ENCODE measurements around the gene COL23A1. TPM values are rescaled to one million over a fixed set of nuclear protein-coding genes. Genes with fewer than 3 reads are reported as not detected.

The COL23A1 gene
- total and polyA plus RNA-seq, 8 donors: 0.06 to 0.68 (median 0.33) TPM; not detected in 2

GRCh38 chr5:178196986-178197385, 393.2 kb downstream of the COL23A1 start:
- peak in 3 of 4 donors; percentile 31 to 66 (median 47) for ATAC-seq
- FAIRE-seq: no peak
- 65 to 67% methylated on average over 8 of the region's 8 CpGs for WGBS, 2 donors

GRCh38 chr5:178196281-178196812, 393.8 kb downstream of the COL23A1 start:
- TF ChIP-seq, protein P1, sequence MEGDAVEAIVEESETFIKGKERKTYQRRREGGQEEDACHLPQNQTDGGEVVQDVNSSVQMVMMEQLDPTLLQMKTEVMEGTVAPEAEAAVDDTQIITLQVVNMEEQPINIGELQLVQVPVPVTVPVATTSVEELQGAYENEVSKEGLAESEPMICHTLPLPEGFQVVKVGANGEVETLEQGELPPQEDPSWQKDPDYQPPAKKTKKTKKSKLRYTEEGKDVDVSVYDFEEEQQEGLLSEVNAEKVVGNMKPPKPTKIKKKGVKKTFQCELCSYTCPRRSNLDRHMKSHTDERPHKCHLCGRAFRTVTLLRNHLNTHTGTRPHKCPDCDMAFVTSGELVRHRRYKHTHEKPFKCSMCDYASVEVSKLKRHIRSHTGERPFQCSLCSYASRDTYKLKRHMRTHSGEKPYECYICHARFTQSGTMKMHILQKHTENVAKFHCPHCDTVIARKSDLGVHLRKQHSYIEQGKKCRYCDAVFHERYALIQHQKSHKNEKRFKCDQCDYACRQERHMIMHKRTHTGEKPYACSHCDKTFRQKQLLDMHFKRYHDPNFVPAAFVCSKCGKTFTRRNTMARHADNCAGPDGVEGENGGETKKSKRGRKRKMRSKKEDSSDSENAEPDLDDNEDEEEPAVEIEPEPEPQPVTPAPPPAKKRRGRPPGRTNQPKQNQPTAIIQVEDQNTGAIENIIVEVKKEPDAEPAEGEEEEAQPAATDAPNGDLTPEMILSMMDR (IDR thresholded peaks at IDR 0.05): no peak
- DNase-seq (no peak), FAIRE-seq (no peak), ATAC-seq (no peak)
- no peaks in the 10 kb centered on the region for H3K36me3 ChIP-seq
- H3K9me3 ChIP-seq: no peaks in the 10 kb centered on the region
- H3K4me3 ChIP-seq: no peak overlapping the region
- intact Hi-C loops (cut with DNase I): no loop called here
- no peak overlapping the region for H3K27ac ChIP-seq
- no peaks in the 10 kb centered on the region for H3K27me3 ChIP-seq
- H3K4me1 ChIP-seq: no peaks in the 10 kb centered on the region
- 69% methylated on average over 7 of the region's 7 CpGs for WGBS, 2 donors

More at GRCh38 chr5:178196986-178197385, 393.2 kb downstream of the COL23A1 start:
- TF ChIP-seq, protein P1 (IDR thresholded peaks at IDR 0.05): peak in 2 of 4 donors; percentile 12 to 17
- H3K36me3 ChIP-seq: no peaks in the 10 kb centered on the region
- H3K9me3 ChIP-seq: no peaks in the 10 kb centered on the region
- H3K27ac ChIP-seq: no peak overlapping the region
- intact Hi-C loops (cut with DNase I): no loop called here
- H3K27me3 ChIP-seq: no peaks in the 10 kb centered on the region
- no peaks in the 10 kb centered on the region for H3K4me1 ChIP-seq
- DNase-seq: no peak
- no peak overlapping the region for H3K4me3 ChIP-seq

DNA sequence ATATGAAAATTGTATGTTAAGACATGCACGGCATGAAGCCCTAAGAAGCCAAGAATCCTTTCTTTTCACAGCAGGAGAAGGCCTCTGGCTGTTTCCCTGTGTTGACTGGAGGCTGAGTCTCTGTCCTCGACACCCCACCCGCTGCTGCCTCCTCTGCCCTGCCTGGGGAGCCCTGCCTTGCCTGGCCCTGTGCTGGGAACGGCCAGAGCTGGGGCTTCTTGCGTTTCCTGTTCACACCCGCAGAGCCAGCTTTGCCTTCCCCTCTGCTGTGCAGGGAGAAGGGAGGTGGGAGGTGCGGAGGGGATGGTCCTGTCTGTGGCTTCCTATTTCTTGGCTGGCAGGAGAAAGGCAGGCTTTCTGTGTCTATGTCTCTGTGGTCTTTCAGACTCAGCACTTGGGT, 396.2 kb downstream of the COL23A1 start:
- 41 to 48% methylated on average over 7 of the region's 7 CpGs for WGBS, 2 donors
- TF ChIP-seq, protein P1 (IDR thresholded peaks at IDR 0.05): no peak
- DNase-seq: no peak
- Histone ChIP-seq H3K27me3 (no peaks in the 10 kb centered on the region), H3K9me3 (no peaks in the 10 kb centered on the region), H3K4me3 (no peak overlapping the region), H3K27ac (no peak overlapping the region), H3K4me1 (no peaks in the 10 kb centered on the region), H3K36me3 (no peaks in the 10 kb centered on the region)
- intact Hi-C loops (cut with DNase I): no loop called here
- no peak for FAIRE-seq
- ATAC-seq: no peak

GRCh38 chr5:178193251-178193809, 396.9 kb downstream of the COL23A1 start:
- DNase-seq: no peak
- Histone ChIP-seq H3K27ac (no peak overlapping the region), H3K36me3 (no peaks in the 10 kb centered on the region), H3K9me3 (no peaks in the 10 kb centered on the region), H3K4me3 (no peak overlapping the region), H3K27me3 (no peaks in the 10 kb centered on the region), H3K4me1 (no peaks in the 10 kb centered on the region)
- WGBS, 2 donors: 73 to 77% methylated on average over 8 of the region's 8 CpGs
- no peak for FAIRE-seq
- TF ChIP-seq, protein P1 (IDR thresholded peaks at IDR 0.05): no peak
- ATAC-seq: no peak
- intact Hi-C loops (cut with DNase I): no loop called here

DNA sequence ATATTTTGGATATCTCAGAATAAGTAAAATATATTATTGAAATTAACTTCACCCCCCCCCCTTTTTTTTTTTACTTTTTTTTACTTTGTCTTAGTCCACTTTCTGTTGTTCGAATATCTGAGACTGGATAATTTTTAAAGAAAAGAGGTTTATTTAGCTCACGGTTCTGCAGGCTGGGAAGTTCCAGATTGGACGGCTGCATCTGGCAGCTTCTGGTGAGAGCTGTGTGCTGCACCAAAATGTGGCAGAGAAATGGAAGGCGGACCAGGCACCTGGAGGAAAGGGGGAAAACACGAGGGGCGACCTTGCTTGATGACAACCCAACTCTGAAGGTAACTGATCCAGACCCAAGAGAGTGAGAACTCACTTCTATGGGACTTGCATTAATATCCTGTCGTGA, 397.4 kb downstream of the COL23A1 start:
- no peaks in the 10 kb centered on the region for H3K9me3 ChIP-seq
- intact Hi-C loops (cut with DNase I): no loop called here
- 75 to 87% methylated on average over 7 of the region's 7 CpGs for WGBS, 2 donors
- H3K27me3 ChIP-seq: no peaks in the 10 kb centered on the region
- H3K36me3 ChIP-seq: no peaks in the 10 kb centered on the region
- DNase-seq (no peak), ATAC-seq (no peak), FAIRE-seq (no peak)
- H3K4me1 ChIP-seq: no peaks in the 10 kb centered on the region
- H3K4me3 ChIP-seq: no peak overlapping the region
- TF ChIP-seq, protein P1 (IDR thresholded peaks at IDR 0.05): no peak
- no peak overlapping the region for H3K27ac ChIP-seq
